ENCODE data around the gene ANO8.
"Not testable (repeated sequence)": the region's sequence is repeated elsewhere in the genome, so short reads cannot be mapped to it uniquely, and the experiment has no call there.

ANO8 gene

DNA sequence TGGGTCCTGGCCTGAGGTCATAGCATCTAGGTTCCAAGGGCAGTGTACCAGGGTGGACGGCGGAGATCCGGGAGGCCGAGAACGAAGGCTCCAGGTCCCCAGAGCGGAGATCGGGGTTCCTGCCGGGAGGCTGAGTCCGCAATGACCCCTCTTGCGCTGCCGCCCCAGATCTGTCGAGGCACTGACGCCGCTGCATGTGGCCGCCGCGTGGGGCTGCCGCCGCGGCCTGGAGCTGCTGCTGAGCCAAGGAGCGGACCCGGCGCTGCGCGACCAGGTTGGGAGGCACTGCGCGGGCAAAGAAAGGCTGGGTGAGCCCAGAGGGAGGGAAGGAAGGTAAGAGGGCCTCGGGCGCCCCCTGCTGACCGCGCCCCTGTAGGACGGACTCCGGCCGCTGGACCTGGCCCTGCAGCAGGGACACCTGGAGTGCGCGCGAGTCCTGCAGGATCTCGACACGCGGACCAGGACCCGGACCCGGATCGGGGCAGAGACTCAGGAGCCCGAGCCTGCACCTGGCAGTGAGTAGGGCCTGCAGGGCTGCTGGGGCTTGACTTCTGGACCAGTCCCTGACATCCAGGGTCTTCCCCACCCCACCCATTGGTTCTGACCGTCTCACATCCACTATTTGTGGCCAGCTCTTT, 52.0 kb downstream of the ANO8 start:
- peak overlapping the region; percentile 25 for H3K4me3 ChIP-seq (ENCODE audit: low read depth, low read length)
- in situ Hi-C loops (cut with HindIII; ENCODE audit: low sequenced_read_pairs), result no loop called here
- DNase-seq (ENCODE audit: low read depth, low spot score), result peak; percentile 65
- TF ChIP-seq, protein P1, sequence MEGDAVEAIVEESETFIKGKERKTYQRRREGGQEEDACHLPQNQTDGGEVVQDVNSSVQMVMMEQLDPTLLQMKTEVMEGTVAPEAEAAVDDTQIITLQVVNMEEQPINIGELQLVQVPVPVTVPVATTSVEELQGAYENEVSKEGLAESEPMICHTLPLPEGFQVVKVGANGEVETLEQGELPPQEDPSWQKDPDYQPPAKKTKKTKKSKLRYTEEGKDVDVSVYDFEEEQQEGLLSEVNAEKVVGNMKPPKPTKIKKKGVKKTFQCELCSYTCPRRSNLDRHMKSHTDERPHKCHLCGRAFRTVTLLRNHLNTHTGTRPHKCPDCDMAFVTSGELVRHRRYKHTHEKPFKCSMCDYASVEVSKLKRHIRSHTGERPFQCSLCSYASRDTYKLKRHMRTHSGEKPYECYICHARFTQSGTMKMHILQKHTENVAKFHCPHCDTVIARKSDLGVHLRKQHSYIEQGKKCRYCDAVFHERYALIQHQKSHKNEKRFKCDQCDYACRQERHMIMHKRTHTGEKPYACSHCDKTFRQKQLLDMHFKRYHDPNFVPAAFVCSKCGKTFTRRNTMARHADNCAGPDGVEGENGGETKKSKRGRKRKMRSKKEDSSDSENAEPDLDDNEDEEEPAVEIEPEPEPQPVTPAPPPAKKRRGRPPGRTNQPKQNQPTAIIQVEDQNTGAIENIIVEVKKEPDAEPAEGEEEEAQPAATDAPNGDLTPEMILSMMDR (IDR thresholded peaks at IDR 0.05; ENCODE audit: low read depth, low read length), result peak; percentile 92

DNA sequence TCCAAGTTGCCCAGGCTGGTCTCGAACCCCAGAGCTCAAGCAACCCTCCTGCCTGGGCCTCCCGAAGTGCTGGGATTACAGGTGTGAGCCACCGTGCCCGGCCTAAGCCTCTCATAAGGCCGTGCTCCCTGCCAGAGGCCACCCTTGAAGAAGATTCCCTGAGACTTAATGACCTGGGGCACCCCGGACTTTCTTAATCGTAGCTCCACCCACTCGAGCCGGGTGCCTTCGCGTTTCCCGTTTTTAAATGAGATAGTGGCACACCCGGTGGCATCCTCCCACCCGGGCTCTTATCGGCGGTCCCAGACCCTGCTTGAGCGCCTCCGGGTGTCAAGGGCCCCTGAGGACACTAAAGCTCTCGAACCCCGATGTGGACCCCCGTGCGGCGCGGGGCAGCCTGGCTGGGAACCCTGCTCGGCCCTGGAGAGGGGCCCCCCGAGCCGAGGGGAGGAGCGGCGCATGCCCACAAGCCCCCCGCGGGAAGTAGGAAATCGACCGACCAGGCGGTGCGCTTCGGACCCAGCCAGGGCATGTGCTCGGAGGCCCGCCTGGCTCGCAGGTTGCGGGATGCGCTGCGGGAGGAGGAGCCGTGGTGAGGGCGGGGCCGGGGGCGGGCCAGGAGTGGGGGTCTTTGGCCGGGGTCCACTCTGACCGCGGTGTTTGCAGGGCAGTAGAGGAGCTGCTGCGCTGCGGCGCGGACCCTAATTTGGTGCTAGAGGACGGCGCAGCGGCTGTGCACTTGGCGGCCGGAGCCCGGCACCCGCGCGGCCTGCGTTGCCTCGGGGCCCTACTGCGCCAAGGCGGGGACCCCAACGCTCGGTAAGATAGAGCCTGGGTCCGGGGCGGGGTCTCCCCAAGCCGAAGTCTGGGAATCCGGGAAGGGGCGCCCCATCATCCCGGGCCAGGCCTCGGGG, 53.0 kb downstream of the ANO8 start, which contains the start of gene ANKLE1:
Gene ANKLE1, plus strand, starts transcription at position 511 of the 914 bp plus-strand sequence. Its CDS starts 20 bp downstream, at position 531.
- in situ Hi-C loops (cut with HindIII; ENCODE audit: low sequenced_read_pairs), result no loop called here
- TF ChIP-seq, protein P1 (IDR thresholded peaks at IDR 0.05; ENCODE audit: low read depth, low read length), result no peak
- no peak for DNase-seq (ENCODE audit: low read depth, low spot score)
- peak within 1 kb of the TSS; percentile 25 for H3K4me3 ChIP-seq (ENCODE audit: low read depth, low read length)

DNA sequence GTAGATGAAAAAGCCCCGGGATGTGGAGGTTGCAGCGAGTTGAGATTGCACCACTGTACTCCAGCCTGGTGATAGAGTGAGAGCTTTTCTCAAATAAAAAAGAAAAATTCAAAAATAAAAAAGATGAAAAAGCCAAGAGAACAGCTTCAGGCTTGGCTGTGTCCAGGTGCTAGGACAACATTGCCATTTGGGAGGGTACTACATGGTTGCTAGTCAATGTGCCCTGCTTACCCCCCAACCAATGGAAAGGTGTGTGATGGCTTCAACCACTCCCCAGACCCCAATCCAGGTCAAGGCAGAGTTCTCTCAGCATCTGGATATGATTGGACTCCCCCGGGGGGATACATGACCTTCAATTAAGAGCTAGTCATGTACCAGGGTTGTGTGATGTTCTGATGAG, 55.2 kb downstream of the ANO8 start:
- no peak overlapping the region for H3K4me3 ChIP-seq (ENCODE audit: low read depth, low read length)
- no peak for DNase-seq (ENCODE audit: low read depth, low spot score)
- in situ Hi-C loops (cut with HindIII; ENCODE audit: low sequenced_read_pairs), result no loop called here
- TF ChIP-seq, protein P1 (IDR thresholded peaks at IDR 0.05; ENCODE audit: low read depth, low read length), result no peak

DNA sequence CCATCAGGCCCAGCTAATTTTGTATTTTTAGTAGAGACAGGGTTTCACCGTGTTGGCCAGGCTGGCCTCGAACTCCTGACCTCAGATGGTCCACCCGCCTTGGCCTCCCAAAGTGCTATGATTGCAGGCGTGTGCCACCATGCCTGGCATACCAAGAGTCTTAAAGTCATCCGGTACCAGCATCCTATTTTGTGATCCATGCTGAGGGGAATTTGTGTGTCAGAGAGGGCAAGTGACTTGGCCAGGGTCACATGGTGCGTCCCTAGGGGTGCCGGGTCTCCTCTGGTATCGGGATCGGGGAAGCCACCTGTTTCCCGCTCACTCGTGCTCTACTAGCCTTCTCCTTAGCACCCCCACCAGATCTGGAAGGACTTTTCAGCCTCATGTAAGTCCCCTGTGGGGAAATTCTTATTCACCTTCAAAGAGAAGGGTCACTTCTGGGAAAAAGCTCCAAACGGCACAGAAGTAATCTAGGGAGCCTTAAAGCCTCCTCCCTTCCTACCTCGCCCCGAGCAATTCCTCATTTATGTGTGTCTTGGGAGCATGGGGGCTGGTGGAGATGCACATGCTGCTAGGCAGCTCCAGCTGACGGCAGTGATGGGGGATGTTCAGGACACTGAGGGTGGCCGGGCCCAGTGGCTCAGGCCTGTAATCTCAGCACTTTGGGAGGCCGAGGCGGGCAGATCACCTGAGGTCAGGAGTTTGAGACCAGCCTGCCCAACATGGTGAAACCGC, 59.0 kb downstream of the ANO8 start:
- TF ChIP-seq, protein P1 (IDR thresholded peaks at IDR 0.05; ENCODE audit: low read depth, low read length), result no peak
- no peak overlapping the region for H3K4me3 ChIP-seq (ENCODE audit: low read depth, low read length)
- in situ Hi-C loops (cut with HindIII; ENCODE audit: low sequenced_read_pairs), result no loop called here
- DNase-seq (ENCODE audit: low read depth, low spot score), result no peak

DNA sequence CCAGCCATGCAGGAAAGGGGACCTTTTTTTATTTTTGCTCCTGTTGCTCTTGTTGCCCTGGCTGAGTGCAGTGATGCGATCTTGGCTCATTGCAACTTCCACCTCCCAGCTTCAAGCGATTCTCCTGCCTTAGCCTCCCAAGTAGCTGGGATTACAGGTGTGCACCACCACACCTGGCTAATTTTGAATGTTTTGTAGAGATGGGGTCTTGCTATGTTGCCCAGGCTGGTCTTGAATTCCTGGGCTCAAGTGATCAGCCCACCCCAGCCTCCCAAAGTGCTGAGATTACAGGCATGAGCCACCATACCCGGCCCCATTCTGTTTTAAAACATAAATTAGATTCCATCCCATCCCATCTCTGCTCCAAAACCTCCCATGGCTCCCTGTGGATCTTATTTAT, 59.8 kb downstream of the ANO8 start:
- in situ Hi-C loops (cut with HindIII; ENCODE audit: low sequenced_read_pairs); H3K4me3 ChIP-seq (ENCODE audit: low read depth, low read length); DNase-seq (ENCODE audit: low read depth, low spot score): not testable (repeated sequence)

Data from astrocyte of the spinal cord (primary cell).